ENCODE results near the gene GRID2. TPM values are rescaled to one million over a fixed set of nuclear protein-coding genes. Genes with fewer than 3 reads are reported as not detected.
"Not testable (repeated sequence)": the region's sequence is repeated elsewhere in the genome, so short reads cannot be mapped to it uniquely, and the experiment has no call there.

Gene GRID2
- total and polyA plus RNA-seq, 2 of the 4 experiments (the other 2 are of a cell fraction) = under 0.01 TPM; not detected in 1

GRCh38 chr4:93676937-93677336, 1373.2 kb downstream of the GRID2 start:
- H3K14ac ChIP-seq (replicated peaks; ENCODE audit: low read depth, low read length); H3K18ac ChIP-seq (ENCODE audit: low read depth, low read length); ATAC-seq (ENCODE audit: low read depth); H3K9me3 ChIP-seq (ENCODE audit: control insufficient read depth, insufficient read depth, low read length); H3K4me3 ChIP-seq (ENCODE audit: insufficient read depth, low read depth, low read length); H2BK5ac ChIP-seq (ENCODE audit: low read depth, low read length, poor library complexity, severe bottlenecking); H4K5ac ChIP-seq (ENCODE audit: low read depth, low read length); H4K91ac ChIP-seq (ENCODE audit: insufficient read depth, low read depth, low read length); H3K4ac ChIP-seq (ENCODE audit: low read depth, low read length); CTCF ChIA-PET; intact Hi-C loops (cut with micrococcal nuclease); H4K8ac ChIP-seq (ENCODE audit: low read depth in 2 of 2, low read length in 2 of 2); in situ Hi-C loops (cut with MboI; ENCODE audit: low sequenced_read_pairs); H3K9ac ChIP-seq (ENCODE audit: low read depth, low read length); dilution Hi-C loops (cut with HindIII; ENCODE audit: low sequenced_read_pairs, unreplicated experiment); H3K4me1 ChIP-seq (ENCODE audit: control insufficient read depth, insufficient read depth, low read length); H2AK5ac ChIP-seq (ENCODE audit: low read depth, low read length); H3K27ac ChIP-seq (ENCODE audit: insufficient read depth, low read length); H4K20me1 ChIP-seq (ENCODE audit: insufficient read depth, low read length); DNase-seq; H2BK120ac ChIP-seq (ENCODE audit: low read depth, low read length); H3K9me1 ChIP-seq (ENCODE audit: insufficient read depth, low read length); H3K36me3 ChIP-seq (ENCODE audit: control insufficient read depth, insufficient read depth, low read length); H3K23ac ChIP-seq (ENCODE audit: low read depth, low read length); H3K79me1 ChIP-seq (ENCODE audit: low read depth in 1 of 2, low read length in 2 of 2); H3K56ac ChIP-seq (ENCODE audit: extremely low read depth, insufficient read depth, low read length); H3K4me2 ChIP-seq (ENCODE audit: low read depth, low read length); POLR2A ChIA-PET (ENCODE audit: unreplicated experiment); H2BK15ac ChIP-seq (ENCODE audit: low read depth, low read length); H2AFZ ChIP-seq (replicated peaks; ENCODE audit: low read length, poor library complexity); H3K27me3 ChIP-seq (ENCODE audit: control insufficient read depth, insufficient read depth, low read length); BruUV-seq (replicated peaks); H2AK9ac ChIP-seq (replicated peaks; ENCODE audit: low read depth, low read length, poor library complexity); H2BK20ac ChIP-seq (ENCODE audit: low read depth, low read length): not testable (repeated sequence)
- WGBS, 2 experiments (ENCODE audit: extremely low coverage in 2 of 2, insufficient read length in 1 of 2) = no CpG with 5 or more reads among the region's 16 CpGs
